ENCODE measurements around the gene TOMM40.
"Not testable (repeated sequence)": the region's sequence is repeated elsewhere in the genome, so short reads cannot be mapped to it uniquely, and the experiment has no call there.

The TOMM40 gene

DNA sequence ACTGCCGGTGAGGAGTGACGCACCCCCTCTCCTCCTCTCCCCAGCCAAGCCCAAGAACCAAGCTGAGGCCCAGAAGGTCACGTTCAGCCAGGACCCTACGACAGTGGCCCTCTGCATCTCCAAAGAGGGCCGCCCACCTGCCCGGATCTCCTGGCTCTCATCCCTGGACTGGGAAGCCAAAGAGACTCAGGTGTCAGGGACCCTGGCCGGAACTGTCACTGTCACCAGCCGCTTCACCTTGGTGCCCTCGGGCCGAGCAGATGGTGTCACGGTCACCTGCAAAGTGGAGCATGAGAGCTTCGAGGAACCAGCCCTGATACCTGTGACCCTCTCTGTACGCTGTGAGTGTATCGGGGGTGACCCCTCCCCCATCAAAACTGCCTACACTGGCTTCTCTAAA lies 19.2 kb upstream of the TOMM40 start:
- no peak for DNase-seq (ENCODE audit: low spot score)

GRCh38 chr19:44872661-44873060 lies 18.4 kb upstream of the TOMM40 start:
- no peak for DNase-seq (ENCODE audit: low spot score)

DNA sequence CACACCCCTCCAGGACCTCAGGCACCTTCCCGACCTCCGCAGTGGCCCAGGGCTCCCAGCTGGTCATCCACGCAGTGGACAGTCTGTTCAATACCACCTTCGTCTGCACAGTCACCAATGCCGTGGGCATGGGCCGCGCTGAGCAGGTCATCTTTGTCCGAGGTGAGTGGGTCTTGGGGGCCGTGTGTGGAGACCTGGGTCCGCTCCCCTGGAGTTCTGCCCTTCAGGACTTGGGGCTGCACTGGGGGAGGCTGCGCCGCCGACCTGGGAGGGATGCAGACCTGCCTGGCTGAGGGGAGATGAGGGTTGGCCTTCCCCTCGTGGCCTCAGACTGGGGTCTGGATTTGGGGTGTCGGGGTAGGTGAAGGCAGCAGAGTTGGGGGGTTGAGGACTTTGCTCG lies 16.7 kb upstream of the TOMM40 start:
- DNase-seq (ENCODE audit: low spot score) = no peak

DNA sequence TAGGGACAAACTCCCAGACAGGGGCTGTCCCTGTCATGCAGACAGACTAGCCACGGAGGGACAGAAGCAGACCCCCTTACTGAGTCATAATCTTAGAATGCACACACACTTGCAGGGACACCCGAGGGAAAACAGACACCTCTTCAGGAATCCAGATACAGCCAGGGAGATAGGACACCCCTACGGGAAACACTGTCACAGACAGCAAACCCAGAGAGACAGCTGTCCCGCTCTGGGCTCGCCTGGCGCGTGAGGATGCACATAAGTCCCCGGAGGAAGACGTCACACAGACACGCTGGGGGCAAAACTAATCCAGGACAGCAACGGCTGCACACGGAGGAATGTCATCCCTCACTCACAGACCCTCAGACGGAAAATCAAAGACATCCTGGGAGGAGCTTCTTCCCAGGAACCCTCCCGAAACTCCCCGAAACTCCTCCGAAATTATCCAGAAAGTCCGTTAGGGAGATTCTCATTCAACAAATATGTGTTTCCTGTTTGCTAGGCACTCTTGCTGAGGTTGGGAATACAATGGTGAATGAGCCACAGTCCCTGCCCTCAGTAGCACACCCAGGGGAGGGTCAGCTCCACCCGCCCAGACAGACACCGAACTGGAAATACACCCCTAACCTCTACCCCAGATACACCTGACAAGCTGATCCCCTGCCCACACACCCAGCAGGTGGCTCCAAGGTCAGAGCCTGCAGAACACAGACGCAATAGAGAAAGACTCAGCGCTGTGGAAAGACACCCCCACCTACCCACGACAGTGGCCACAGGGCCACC lies 15.2 kb upstream of the TOMM40 start:
- no peak for DNase-seq (ENCODE audit: low spot score)

- DNase-seq (ENCODE audit: low spot score) = no peak
Observed at GRCh38 chr19:44876930-44877535, 14.0 kb upstream of the TOMM40 start.

DNA sequence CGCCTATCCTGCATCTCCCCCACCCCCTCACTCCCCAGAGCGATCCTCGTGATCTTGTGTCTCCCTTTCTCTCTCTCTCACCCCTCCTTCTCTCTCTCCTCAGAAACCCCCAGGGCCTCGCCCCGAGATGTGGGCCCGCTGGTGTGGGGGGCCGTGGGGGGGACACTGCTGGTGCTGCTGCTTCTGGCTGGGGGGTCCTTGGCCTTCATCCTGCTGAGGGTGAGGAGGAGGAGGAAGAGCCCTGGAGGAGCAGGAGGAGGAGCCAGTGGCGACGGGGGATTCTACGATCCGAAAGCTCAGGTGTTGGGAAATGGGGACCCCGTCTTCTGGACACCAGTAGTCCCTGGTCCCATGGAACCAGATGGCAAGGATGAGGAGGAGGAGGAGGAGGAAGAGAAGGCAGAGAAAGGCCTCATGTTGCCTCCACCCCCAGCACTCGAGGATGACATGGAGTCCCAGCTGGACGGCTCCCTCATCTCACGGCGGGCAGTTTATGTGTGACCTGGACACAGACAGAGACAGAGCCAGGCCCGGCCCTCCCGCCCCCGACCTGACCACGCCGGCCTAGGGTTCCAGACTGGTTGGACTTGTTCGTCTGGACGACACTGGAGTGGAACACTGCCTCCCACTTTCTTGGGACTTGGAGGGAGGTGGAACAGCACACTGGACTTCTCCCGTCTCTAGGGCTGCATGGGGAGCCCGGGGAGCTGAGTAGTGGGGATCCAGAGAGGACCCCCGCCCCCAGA lies 12.8 kb upstream of the TOMM40 start:
- no peak for DNase-seq (ENCODE audit: low spot score)

GRCh38 chr19:44879309-44880065 lies 11.6 kb upstream of the TOMM40 start:
- no peak for DNase-seq (ENCODE audit: low spot score)

DNA sequence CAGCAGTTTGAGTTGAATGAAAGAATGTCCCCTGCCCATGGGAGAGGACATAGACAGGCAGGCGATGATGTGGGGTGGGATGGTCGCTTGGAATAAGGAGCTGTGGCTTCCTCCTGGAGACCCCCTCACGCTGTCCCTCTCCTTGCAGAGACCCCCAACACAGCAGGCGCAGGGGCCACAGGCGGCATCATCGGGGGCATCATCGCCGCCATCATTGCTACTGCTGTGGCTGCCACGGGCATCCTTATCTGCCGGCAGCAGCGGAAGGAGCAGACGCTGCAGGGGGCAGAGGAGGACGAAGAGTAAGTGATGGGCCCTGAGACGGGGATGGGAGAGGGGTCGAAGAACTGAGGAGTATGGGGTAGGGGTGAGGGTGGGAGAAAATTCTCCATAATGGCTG lies 9.0 kb upstream of the TOMM40 start:
- no peak for DNase-seq (ENCODE audit: low spot score)

DNA sequence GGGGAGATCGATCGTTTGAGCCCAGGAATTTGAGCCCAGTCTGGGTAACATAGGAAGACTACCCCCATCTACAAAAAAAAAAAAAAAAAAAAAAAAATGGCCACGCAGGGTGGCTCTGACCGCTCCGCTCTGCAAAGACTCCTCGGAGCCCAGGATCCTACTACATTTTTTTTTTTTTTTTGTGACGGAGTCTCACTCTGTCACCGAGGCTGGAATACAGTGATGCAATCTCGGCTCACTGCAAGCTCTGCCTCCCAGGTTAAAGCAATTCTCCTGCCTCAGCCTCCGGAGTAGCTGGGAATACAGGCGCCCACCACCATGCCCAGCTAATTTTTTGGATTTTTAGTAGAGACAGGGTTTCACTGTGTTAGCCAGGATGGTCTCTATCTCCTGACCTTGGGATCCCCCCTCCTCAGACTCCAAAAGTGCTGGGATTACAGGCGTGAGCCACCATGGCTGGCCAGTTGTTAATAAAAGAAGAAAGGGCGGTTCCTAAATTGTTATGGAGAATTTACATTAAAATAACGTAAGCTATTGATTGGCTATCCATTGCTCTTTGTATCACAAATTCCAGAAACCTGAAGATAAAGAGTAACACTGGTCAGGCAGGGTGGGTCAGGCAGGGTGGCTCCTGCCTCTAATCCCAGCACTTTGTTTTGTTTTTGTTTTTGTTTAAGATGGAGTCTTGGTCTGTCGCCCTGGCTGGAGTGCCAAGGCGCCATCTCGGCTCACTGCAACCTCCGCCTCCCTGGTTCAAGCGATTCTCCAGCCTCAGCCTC lies 8.2 kb upstream of the TOMM40 start:
- DNase-seq (ENCODE audit: low spot score) = not testable (repeated sequence)

DNA sequence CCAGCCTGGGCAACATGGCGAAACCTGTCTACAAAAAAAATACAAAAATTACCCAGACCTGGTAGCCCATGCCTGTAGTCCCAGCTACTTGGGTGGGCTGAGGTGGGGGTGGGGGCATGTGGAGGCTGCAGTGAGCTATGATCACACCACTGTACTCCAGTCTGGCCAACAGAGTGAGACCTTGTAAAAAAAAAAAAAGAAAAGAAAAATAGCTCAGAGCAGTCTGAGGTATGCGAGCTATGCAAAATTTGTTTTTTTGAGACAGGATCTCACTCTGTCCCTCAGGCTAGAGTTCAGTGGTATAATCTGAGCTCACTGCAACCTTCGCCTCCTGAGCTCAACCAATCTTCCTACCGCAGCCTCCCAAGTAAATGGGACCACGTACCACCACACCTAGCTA lies 7.1 kb upstream of the TOMM40 start:
- no peak for DNase-seq (ENCODE audit: low spot score)

- no peak for DNase-seq (ENCODE audit: low spot score)
Observed at GRCh38 chr19:44884566-44884965, 6.5 kb upstream of the TOMM40 start.

DNA sequence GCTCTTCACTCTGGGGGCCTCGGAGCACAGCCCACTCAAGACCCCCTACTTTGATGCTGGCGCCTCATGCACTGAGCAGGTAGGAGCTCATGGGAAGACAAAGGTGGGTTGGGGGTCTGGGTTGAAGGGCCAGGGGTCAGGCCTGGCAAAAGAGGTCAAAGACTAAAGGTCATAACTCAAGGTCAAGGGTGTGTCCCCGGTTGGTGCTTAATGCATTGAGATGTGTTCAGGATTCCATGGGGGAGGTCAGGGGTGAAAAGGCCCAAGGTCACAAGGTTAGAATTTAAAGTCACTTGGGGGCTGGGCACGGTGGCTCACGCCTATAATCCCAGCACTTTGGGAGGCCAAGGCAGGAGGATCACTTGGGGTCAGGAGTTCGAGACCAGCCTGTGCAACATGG lies 4.9 kb upstream of the TOMM40 start:
- DNase-seq (ENCODE audit: low spot score) = no peak

DNA sequence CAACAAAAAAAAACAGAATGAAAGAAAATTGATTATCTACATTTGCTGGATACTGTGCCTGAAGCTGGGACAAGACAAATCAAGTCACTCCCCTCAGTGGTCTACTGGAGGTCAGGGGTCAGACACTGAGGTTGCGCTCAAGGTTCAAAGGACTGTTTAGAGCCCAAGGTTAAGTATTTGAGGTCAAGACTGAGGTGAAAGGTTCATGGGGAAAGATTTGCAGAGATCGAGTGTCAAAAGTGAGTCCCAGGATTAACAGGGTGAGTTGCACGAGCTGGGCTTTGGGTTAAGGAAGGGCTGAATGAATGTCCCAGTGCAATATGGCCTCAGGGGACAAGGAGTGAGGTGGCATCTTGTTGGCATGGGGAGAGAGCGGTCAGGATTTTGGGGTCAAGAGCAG lies 3.4 kb upstream of the TOMM40 start:
- DNase-seq (ENCODE audit: low spot score) = no peak

DNA sequence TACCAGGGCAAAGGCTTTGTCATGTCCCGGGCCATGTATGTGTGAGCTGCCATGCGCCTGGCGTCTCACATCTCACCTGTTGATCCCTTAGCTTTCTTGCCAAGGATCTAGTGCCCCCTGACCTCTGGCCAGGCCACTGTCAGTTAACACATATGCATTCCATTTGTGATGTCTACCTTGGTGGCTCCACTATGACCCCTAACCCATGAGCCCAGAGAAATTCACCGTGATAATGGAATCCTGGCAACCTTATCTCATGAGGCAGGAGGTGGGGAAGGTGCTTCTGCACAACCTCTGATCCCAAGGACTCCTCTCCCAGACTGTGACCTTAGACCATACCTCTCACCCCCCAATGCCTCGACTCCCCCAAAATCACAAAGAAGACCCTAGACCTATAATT lies 2.7 kb upstream of the TOMM40 start:
- not testable (repeated sequence) for DNase-seq (ENCODE audit: low spot score)

DNA sequence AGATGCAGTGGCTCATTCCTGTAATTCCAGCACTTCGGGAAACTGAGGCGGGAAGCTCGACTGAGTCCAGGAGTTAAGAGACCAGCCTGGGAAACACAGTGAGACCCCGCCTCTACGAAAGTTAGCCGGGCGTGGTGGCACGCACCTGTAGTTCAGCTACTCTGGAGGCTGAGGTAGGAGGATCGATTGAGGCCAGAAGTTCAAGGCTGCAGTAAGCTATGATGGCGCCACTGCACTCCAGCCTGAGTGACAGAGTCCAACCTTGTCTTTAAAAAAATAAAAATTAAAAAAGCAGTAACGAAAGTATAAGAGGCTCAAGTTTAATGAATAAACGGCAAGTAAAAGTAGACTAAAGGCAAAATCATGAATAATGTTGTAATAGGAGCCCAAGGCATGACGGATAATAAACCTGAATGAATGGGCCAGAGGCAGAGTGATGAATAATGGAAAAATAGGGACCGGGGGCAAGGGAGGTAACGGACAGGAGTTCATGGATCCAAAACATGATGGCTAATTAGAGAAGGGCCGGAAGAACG lies 1.2 kb upstream of the TOMM40 start:
- no peak for DNase-seq (ENCODE audit: low spot score)

DNA sequence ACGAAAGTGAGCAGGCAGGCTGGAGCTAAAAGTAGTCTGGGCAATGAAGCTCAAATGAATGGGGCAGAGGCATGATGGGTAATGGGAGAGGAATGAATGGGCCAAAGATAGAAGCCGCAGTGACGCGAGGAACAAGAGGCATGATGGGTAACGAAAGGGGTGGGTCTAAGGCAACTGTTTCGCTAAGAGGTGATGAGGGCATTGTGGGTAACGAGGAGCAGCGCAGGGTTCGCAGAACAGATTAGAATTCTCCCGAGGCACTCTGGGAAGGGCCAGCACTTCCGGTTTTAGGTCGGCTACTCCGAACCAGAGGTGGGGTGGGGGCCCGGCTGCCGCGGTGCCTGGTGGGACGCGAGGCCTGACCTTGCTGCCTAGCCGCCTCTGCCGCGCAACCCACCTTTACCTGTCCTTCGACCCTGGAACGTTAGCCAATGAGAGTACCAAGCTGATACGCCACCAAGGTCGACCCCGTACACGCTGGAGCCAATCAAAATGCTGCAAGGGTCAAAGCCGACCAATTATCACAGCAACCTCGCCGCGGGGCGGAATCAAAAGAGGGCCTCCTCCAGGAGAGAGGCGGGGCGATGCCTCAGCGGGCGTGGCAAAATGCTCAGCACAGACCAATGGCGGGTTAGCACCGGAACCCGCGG lies 563 bp upstream of the TOMM40 start:
- peak; percentile 100 for DNase-seq (ENCODE audit: low spot score)

- no peak for DNase-seq (ENCODE audit: low spot score)
Observed at GRCh38 chr19:44892932-44893331, 1.9 kb downstream of the TOMM40 start.

DNA sequence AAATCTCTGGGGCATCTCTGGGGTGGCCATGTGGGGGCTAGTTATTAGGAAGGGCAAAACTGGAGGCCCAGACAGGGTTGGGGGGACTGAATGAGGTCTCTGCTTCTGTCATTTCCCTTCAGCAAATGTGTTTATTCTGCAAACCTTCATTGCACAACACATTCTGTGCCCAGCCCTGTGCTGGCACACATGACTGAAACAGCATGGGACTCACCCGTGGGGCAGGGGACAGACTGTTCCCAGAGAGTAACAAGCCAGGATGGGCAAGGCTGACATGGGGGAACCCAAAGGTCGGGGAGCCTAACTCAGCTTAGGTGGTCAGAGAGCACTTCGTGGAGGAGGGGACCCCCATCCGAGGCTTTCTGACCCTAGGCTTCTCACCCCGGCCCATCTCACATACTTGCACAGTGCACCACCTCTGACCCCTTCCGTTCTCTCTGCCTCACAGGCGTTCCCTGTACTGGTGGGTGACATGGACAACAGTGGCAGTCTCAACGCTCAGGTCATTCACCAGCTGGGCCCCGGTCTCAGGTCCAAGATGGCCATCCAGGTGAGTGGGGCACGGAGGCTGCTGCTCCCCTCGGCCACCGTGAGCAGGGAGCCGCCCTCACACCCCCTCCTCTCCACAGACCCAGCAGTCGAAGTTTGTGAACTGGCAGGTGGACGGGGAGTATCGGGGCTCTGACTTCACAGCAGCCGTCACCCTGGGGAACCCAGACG lies 2.4 kb downstream of the TOMM40 start:
- no peak for DNase-seq (ENCODE audit: low spot score)

DNA sequence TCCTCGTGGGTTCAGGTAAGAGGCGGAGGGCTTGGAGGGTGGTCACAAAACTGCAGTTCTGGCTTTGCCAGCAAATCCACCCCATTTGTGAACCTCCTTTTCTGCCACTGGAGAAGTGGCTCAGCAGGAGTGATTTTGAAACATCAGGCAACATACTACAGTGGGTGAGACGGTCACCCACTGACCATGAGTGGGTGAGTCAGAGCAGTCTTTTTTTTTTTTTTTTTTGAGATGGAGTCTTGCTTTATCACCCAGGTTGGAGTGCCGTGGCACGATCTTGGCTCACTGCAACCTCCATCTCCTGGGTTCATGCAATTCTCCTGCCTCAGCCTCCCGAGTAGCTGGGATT lies 3.0 kb downstream of the TOMM40 start:
- DNase-seq (ENCODE audit: low spot score) = no peak

DNA sequence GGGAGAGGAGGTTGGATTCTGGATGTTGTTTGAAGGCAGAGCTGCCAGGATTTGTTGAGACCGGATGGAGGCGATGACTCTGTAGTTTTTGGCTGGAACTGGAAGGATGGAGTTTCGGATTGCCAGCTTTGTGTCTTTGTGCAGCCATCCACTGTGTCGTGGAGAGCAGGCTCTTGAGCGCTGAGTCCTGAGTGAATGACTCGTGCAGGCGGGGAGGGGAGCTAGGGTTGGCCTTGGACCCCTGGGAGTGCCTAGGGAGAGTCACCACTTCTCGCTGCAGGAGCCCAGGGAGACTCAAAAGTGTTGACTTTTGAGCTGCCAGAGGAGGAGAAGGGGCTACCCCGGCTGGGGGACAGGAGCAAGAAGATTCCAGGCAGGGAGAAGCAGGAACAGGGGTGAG lies 3.9 kb downstream of the TOMM40 start:
- no peak for DNase-seq (ENCODE audit: low spot score)

Measured in putamen (tissue), 1 donor.